Measurements from ENCODE around the gene CUTA. TPM values are rescaled to one million over a fixed set of nuclear protein-coding genes. Genes with fewer than 3 reads are reported as not detected.
"Not testable (repeated sequence)": the region's sequence is repeated elsewhere in the genome, so short reads cannot be mapped to it uniquely, and the experiment has no call there.

Gene CUTA
- polyA plus RNA-seq, 1 donor from 2014 or later: 343 TPM

DNA sequence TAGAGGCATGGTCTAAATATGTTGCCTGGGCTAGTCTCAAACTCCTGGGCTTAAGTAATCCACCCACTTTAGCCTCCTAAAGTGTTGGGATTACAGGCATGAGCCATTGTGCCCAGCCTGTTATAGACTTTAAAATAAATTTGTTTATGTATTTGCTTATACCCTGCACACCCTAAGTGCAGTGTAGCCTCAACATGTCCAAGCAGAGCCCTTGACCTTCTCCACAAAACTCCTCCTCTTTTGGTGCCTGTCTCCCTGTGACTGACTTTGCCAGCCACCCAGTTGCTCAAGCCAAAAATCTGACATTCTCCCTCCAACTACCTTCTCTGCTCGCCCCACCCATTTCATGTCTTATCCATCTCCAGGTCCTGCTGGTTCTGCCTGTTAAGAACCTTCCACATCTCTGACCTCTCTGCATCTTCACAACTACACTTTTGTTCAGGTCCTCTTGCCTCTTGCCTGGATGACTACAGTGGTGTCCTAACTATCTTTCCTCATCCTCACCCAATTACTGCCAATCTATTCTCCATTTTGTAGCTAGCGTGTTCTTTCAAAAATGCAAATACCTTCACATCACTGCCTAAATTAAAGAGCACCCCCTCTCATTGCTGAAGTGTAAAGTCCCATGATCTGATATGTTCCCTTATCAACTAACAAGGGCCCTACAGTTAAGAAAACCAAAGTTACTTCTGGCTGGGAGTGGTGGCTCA lies 37.5 kb downstream of the CUTA start:
- no peaks in the 10 kb centered on the region for H3K9me2 ChIP-seq (ENCODE audit: insufficient read depth, low read length)
- no peak overlapping the region for H3K4me3 ChIP-seq (ENCODE audit: low read length)
- H2AFZ ChIP-seq (ENCODE audit: low read depth, low read length): no peak overlapping the region
- no peak for TF ChIP-seq TAF1 (IDR thresholded peaks at IDR 0.05; ENCODE audit: low read depth)
- TF ChIP-seq REST (IDR thresholded peaks at IDR 0.05; ENCODE audit: borderline replicate concordance): no peak
- no peak for TF ChIP-seq EZH2 (IDR thresholded peaks at IDR 0.05; ENCODE audit: borderline replicate concordance, insufficient read depth, low read length, poor library complexity, severe bottlenecking)
- TF ChIP-seq EP300 (conservative IDR thresholded peaks at IDR 0.05; ENCODE audit: poor library complexity, severe bottlenecking): no peak
- no peak for TF ChIP-seq MXI1 (conservative IDR thresholded peaks at IDR 0.05; ENCODE audit: poor library complexity, severe bottlenecking)
- no peak for TF ChIP-seq SMC3 (conservative IDR thresholded peaks at IDR 0.05; ENCODE audit: poor library complexity)
- no peak for TF ChIP-seq POLR2AphosphoS5 (IDR thresholded peaks at IDR 0.05)
- TF ChIP-seq CTCF (IDR thresholded peaks at IDR 0.05; ENCODE audit: poor library complexity, severe bottlenecking): no peak
- TF ChIP-seq RAD21 (conservative IDR thresholded peaks at IDR 0.05): no peak
- H3K27ac ChIP-seq (ENCODE audit: low read length): no peak overlapping the region
- H3K9me3 ChIP-seq (ENCODE audit: low read length): no peaks in the 10 kb centered on the region
- H3K79me2 ChIP-seq (replicated peaks; ENCODE audit: insufficient read depth, low read length): no peaks in the 10 kb centered on the region
- no peaks in the 10 kb centered on the region for H3K36me3 ChIP-seq (ENCODE audit: insufficient read depth, low read length)
- no peak overlapping the region for H3K9ac ChIP-seq (ENCODE audit: low read length)
- H3K4me2 ChIP-seq (ENCODE audit: low read length): no peak overlapping the region
- H3K27me3 ChIP-seq (ENCODE audit: insufficient read depth, low read depth, low read length): no peaks in the 10 kb centered on the region
- no peaks in the 10 kb centered on the region for H3F3A ChIP-seq (ENCODE audit: insufficient read depth, low read length, poor library complexity, severe bottlenecking)
- H4K20me1 ChIP-seq (ENCODE audit: insufficient read depth): no peaks in the 10 kb centered on the region

DNA sequence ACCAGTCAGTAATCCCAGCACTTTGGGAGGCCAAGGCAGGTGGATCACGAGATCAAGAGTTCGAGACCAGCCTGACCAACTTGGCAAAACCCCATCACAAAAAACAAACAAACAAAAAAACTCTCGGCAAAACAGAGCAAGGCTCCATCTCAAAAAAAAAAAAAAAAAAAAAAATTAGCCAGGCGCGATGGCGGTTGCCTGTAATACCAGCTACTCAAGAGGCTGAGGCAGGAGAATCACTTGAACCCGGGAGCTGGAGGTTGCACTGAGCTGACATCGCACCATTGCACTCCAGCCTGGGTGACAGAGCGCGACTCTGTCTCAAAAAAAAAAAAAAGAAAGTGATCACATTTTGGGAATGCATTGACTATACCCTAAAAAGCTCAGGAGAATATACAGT lies 38.7 kb downstream of the CUTA start:
- not testable (repeated sequence) for H3K9me2 ChIP-seq (ENCODE audit: insufficient read depth, low read length); H3K9ac ChIP-seq (ENCODE audit: low read length); H2AFZ ChIP-seq (ENCODE audit: low read depth, low read length); H3K36me3 ChIP-seq (ENCODE audit: insufficient read depth, low read length); H3K27me3 ChIP-seq (ENCODE audit: insufficient read depth, low read depth, low read length); H3K27ac ChIP-seq (ENCODE audit: low read length); H3K4me2 ChIP-seq (ENCODE audit: low read length); H3F3A ChIP-seq (ENCODE audit: insufficient read depth, low read length, poor library complexity, severe bottlenecking); H4K20me1 ChIP-seq (ENCODE audit: insufficient read depth); H3K9me3 ChIP-seq (ENCODE audit: low read length); H3K79me2 ChIP-seq (replicated peaks; ENCODE audit: insufficient read depth, low read length); H3K4me3 ChIP-seq (ENCODE audit: low read length)
